HEK293 (cell line): ENCODE data around the gene PPP2CA.

ENCODE experiments used
- KLF10 ChIP-seq: fragments of 450-650 bp; IDR thresholded peaks from 2 replicates; pipeline ENCODE4 v1.5.1; 2018; ENCODE audit warnings: missing biosample characterization, mild to moderate bottlenecking, missing genetic modification characterization
- RBAK ChIP-seq: fragments of 450-650 bp; formaldehyde crosslinking; IDR thresholded peaks from 2 replicates; pipeline ENCODE4 v1.5.1; 2016; ENCODE audit warnings: missing biosample characterization, missing genetic modification characterization
- SP2 ChIP-seq: fragments of 450-650 bp; formaldehyde crosslinking; IDR thresholded peaks from 2 replicates; pipeline ENCODE4 v1.5.1; 2016; ENCODE audit warnings: missing biosample characterization, missing genetic modification characterization
- ZFP41 ChIP-seq: fragments of 450-650 bp; formaldehyde crosslinking; IDR thresholded peaks from 2 replicates; pipeline ENCODE4 v1.5.1; 2016; ENCODE audit warnings: missing biosample characterization, missing genetic modification characterization, borderline replicate concordance
- ZNF148 ChIP-seq: fragments of 450-650 bp; formaldehyde crosslinking; IDR thresholded peaks from 2 replicates; pipeline ENCODE4 v1.5.0; 2017; ENCODE audit warnings: missing biosample characterization, missing genetic modification characterization, borderline replicate concordance
- ZNF155 ChIP-seq: fragments of 450-650 bp; formaldehyde crosslinking; IDR thresholded peaks from 2 replicates; pipeline ENCODE4 v1.5.1; 2016; ENCODE audit warnings: missing biosample characterization, missing genetic modification characterization
- ZNF169 ChIP-seq: fragments of 450-650 bp; formaldehyde crosslinking; IDR thresholded peaks from 2 replicates; pipeline ENCODE4 v1.5.1; 2016; ENCODE audit warnings: missing biosample characterization, missing genetic modification characterization
- ZNF174 ChIP-seq: fragments of 450-650 bp; formaldehyde crosslinking; IDR thresholded peaks from 2 replicates; pipeline ENCODE4 v1.5.0; 2017; ENCODE audit warnings: missing biosample characterization, mild to moderate bottlenecking, missing genetic modification characterization
- ZNF19 ChIP-seq: fragments of 450-650 bp; formaldehyde crosslinking; IDR thresholded peaks from 2 replicates; pipeline ENCODE4; 2016; ENCODE audit warnings: missing biosample characterization, missing genetic modification characterization, low read depth
- ZNF280D ChIP-seq: fragments of 450-650 bp; formaldehyde crosslinking; IDR thresholded peaks from 2 replicates; pipeline ENCODE4 v1.5.1; 2016; ENCODE audit warnings: missing biosample characterization, missing genetic modification characterization
- ZNF433 ChIP-seq: fragments of 450-650 bp; formaldehyde crosslinking; IDR thresholded peaks from 2 replicates; pipeline ENCODE4 v1.5.1; 2016; ENCODE audit warnings: missing biosample characterization, missing genetic modification characterization, low read depth
- ZNF510 ChIP-seq: fragments of 450-650 bp; formaldehyde crosslinking; IDR thresholded peaks from 2 replicates; pipeline ENCODE4 v1.5.1; 2018; ENCODE audit warnings: mild to moderate bottlenecking, missing genetic modification characterization, missing biosample characterization; ENCODE audit not compliant: insufficient replicate concordance
- ZNF571 ChIP-seq: fragments of 450-650 bp; formaldehyde crosslinking; IDR thresholded peaks from 2 replicates; pipeline ENCODE4 v1.5.0; 2017; ENCODE audit warnings: missing biosample characterization, missing genetic modification characterization
- ZNF610 ChIP-seq: fragments of 450-650 bp; formaldehyde crosslinking; IDR thresholded peaks from 2 replicates; pipeline ENCODE4 v1.5.1; 2016; ENCODE audit warnings: missing biosample characterization, missing genetic modification characterization, borderline replicate concordance
- ZNF747 ChIP-seq: fragments of 450-650 bp; formaldehyde crosslinking; IDR thresholded peaks from 2 replicates; pipeline ENCODE4 v1.5.1; 2016; ENCODE audit warnings: missing biosample characterization, missing genetic modification characterization
- ZNF768 ChIP-seq: fragments of 450-650 bp; formaldehyde crosslinking; IDR thresholded peaks from 2 replicates; pipeline ENCODE4 v1.5.1; 2018; ENCODE audit warnings: missing biosample characterization, mild to moderate bottlenecking, missing genetic modification characterization
- ZNF791 ChIP-seq: fragments of 450-650 bp; formaldehyde crosslinking; IDR thresholded peaks from 2 replicates; pipeline ENCODE4 v1.5.1; 2016; ENCODE audit warnings: missing biosample characterization, missing genetic modification characterization
- ZNF792 ChIP-seq: fragments of 450-650 bp; formaldehyde crosslinking; IDR thresholded peaks from 2 replicates; pipeline ENCODE4 v1.5.1; 2016; ENCODE audit warnings: missing biosample characterization, missing genetic modification characterization
- ZSCAN30 ChIP-seq: fragments of 450-650 bp; IDR thresholded peaks from 2 replicates; pipeline ENCODE4 v1.5.1; 2018; ENCODE audit warnings: missing biosample characterization, mild to moderate bottlenecking, missing genetic modification characterization, moderate library complexity
- ZXDB ChIP-seq: fragments of 450-650 bp; formaldehyde crosslinking; IDR thresholded peaks from 2 replicates; pipeline ENCODE4 v1.5.1; 2016; ENCODE audit warnings: missing biosample characterization, missing genetic modification characterization
- TF ChIP-seq, protein P1 (sequence below): fragments of 450-650 bp; formaldehyde crosslinking; IDR thresholded peaks from 2 replicates; pipeline ENCODE4 v1.5.1; 2017; ENCODE audit warnings: missing biosample characterization, missing genetic modification characterization
- TF ChIP-seq, protein P2 (sequence below): fragments of 450-650 bp; formaldehyde crosslinking; IDR thresholded peaks from 2 replicates; pipeline ENCODE4 v1.5.1; 2017; ENCODE audit warnings: missing biosample characterization, missing genetic modification characterization
- TF ChIP-seq, protein P3 (sequence below): fragments of 450-650 bp; formaldehyde crosslinking; IDR thresholded peaks from 2 replicates; pipeline ENCODE4 v1.5.1; 2016; ENCODE audit warnings: missing biosample characterization, missing genetic modification characterization
- TF ChIP-seq, protein P4 (sequence below): fragments of 450-650 bp; formaldehyde crosslinking; IDR thresholded peaks from 2 replicates; pipeline ENCODE4 v1.5.1; 2016; ENCODE audit warnings: missing biosample characterization, missing genetic modification characterization, low read depth

PPP2CA gene

DNA sequence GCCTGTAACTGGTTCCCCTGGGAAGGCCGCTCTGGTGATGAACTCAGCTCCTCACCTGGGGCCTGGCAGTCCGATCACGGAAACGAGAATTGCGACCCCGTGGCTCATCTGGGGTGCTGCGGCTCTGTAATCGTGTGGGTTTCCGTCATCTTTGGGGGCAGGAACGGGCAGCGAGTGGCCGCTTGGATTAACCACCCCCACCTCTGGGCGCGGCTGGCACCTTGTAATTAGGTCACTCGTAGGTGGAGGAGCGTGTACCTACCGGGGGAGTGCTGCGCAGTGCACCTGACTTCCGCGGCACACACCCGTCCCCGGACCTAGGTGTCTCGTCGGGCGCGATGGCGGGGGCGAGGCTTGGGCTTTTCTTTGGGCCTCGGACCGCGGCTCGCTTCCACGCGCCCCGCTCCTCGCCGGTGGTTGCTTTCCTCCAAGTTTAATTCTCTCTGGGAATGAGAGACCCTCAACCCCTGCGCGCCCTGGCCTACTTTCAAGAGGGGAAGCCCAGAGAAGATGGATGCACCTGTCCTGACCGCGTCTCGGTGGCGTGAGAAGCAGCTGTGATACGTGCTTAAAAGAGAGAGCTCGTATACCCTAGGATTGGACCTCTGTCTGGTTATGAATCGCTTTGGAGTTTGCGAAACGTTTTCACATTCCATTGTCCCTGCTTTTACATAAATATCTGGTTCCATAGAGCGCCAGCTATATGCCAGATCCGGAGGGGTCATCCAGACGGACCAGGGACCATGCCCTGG, 744 bp upstream of the PPP2CA start (continued):
- TF ChIP-seq, protein P1, sequence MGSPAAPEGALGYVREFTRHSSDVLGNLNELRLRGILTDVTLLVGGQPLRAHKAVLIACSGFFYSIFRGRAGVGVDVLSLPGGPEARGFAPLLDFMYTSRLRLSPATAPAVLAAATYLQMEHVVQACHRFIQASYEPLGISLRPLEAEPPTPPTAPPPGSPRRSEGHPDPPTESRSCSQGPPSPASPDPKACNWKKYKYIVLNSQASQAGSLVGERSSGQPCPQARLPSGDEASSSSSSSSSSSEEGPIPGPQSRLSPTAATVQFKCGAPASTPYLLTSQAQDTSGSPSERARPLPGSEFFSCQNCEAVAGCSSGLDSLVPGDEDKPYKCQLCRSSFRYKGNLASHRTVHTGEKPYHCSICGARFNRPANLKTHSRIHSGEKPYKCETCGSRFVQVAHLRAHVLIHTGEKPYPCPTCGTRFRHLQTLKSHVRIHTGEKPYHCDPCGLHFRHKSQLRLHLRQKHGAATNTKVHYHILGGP, result no peak
- no peak for TF ChIP-seq KLF10 (tag by site-specific recombination)
- no peak for TF ChIP-seq ZNF155 (tag by site-specific recombination)
- TF ChIP-seq ZNF792 (tag by site-specific recombination), result no peak
- no peak for TF ChIP-seq ZNF510 (tag by site-specific recombination)
- TF ChIP-seq ZNF169 (tag by site-specific recombination), result no peak; the same call in 1 of the 2 replicates
- TF ChIP-seq, protein P2, sequence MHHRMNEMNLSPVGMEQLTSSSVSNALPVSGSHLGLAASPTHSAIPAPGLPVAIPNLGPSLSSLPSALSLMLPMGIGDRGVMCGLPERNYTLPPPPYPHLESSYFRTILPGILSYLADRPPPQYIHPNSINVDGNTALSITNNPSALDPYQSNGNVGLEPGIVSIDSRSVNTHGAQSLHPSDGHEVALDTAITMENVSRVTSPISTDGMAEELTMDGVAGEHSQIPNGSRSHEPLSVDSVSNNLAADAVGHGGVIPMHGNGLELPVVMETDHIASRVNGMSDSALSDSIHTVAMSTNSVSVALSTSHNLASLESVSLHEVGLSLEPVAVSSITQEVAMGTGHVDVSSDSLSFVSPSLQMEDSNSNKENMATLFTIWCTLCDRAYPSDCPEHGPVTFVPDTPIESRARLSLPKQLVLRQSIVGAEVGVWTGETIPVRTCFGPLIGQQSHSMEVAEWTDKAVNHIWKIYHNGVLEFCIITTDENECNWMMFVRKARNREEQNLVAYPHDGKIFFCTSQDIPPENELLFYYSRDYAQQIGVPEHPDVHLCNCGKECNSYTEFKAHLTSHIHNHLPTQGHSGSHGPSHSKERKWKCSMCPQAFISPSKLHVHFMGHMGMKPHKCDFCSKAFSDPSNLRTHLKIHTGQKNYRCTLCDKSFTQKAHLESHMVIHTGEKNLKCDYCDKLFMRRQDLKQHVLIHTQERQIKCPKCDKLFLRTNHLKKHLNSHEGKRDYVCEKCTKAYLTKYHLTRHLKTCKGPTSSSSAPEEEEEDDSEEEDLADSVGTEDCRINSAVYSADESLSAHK (tag by site-specific recombination), result no peak; the same call in 1 of the 2 replicates
- TF ChIP-seq ZNF19, result no peak
- no peak for TF ChIP-seq ZNF747 (tag by site-specific recombination)
- TF ChIP-seq ZXDB (tag by site-specific recombination), result peak; percentile 54; the same call in 1 of the 2 replicates
- no peak for TF ChIP-seq ZNF768 (tag by site-specific recombination)
- no peak for TF ChIP-seq ZFP41
- TF ChIP-seq ZNF571, result no peak
- no peak for TF ChIP-seq ZNF174 (tag by site-specific recombination)
- TF ChIP-seq ZNF148 (tag by site-specific recombination), result no peak
- peak; percentile 46; the same call in 1 of the 2 replicates for TF ChIP-seq ZSCAN30 (tag by site-specific recombination)
- TF ChIP-seq, protein P3, sequence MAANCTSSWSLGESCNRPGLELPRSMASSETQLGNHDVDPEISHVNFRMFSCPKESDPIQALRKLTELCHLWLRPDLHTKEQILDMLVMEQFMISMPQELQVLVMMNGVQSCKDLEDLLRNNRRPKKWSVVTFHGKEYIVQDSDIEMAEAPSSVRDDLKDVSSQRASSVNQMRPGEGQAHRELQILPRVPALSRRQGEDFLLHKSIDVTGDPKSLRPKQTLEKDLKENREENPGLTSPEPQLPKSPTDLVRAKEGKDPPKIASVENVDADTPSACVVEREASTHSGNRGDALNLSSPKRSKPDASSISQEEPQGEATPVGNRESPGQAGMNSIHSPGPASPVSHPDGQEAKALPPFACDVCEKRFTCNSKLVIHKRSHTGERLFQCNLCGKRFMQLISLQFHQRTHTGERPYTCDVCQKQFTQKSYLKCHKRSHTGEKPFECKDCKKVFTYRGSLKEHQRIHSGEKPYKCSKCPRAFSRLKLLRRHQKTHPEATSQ (tag by site-specific recombination), result no peak
- TF ChIP-seq ZNF280D (tag by site-specific recombination), result no peak
- TF ChIP-seq SP2, result no peak
- no peak for TF ChIP-seq ZNF433
- no peak for TF ChIP-seq ZNF791 (tag by site-specific recombination)
- no peak for TF ChIP-seq RBAK (tag by site-specific recombination)
- TF ChIP-seq ZNF610 (tag by site-specific recombination), result peak; percentile 79; the same call in 1 of the 2 replicates
- TF ChIP-seq, protein P4, sequence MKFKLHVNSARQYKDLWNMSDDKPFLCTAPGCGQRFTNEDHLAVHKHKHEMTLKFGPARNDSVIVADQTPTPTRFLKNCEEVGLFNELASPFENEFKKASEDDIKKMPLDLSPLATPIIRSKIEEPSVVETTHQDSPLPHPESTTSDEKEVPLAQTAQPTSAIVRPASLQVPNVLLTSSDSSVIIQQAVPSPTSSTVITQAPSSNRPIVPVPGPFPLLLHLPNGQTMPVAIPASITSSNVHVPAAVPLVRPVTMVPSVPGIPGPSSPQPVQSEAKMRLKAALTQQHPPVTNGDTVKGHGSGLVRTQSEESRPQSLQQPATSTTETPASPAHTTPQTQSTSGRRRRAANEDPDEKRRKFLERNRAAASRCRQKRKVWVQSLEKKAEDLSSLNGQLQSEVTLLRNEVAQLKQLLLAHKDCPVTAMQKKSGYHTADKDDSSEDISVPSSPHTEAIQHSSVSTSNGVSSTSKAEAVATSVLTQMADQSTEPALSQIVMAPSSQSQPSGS (tag by site-specific recombination), result no peak
